HG03159 (cell line): ENCODE measurements around the gene BPTF.
"Not testable (repeated sequence)": the region's sequence is repeated elsewhere in the genome, so short reads cannot be mapped to it uniquely, and the experiment has no call there.

ENCODE experiments used
- ATAC-seq: cut with Tn5 transposase; IDR thresholded peaks from one replicate; pipeline ENCODE4 v1.9.1; 2021; ENCODE audit warnings: mild to moderate bottlenecking, moderate library complexity; ENCODE audit not compliant: unreplicated experiment

BPTF gene

GRCh38 chr17:67879662-67880061 lies 54.4 kb downstream of the BPTF start:
- ATAC-seq: no peak

DNA sequence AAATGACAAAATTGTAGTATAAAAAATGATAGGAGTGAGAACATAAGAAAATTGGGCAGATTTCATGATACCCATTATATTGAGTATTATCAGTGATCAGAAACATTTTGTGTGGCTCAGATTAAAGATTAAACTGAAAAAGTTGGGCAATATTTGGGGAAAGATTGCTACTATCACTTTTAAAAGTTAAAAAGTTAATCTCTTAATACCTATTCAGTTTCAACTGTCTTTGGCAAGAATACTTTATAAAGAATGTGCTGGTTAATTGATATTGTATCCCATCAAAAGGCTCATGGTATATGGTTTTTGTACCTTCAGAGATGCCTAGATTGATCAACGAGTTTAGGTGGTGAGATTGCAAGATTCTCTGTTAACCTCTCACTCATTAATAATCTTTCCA lies 55.8 kb downstream of the BPTF start:
- no peak for ATAC-seq

DNA sequence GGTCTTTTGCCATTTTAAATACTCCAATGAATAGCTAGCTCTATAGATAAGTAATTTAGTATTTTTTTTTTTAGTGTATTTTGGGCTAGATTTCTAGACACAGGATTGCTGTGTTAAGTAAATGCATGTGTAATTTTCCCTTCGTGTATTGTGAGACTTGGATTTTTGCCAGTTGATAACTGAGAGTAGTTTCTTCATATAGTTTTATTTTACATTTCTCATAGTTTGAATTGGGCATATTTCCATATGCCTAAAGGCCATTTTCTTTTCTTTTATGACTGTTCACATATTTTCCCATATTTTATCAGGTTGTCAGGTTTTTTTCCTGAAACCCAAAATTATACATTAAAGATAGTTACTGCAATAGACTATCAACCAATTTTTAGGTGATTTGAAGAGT lies 59.4 kb downstream of the BPTF start:
- no peak for ATAC-seq

DNA sequence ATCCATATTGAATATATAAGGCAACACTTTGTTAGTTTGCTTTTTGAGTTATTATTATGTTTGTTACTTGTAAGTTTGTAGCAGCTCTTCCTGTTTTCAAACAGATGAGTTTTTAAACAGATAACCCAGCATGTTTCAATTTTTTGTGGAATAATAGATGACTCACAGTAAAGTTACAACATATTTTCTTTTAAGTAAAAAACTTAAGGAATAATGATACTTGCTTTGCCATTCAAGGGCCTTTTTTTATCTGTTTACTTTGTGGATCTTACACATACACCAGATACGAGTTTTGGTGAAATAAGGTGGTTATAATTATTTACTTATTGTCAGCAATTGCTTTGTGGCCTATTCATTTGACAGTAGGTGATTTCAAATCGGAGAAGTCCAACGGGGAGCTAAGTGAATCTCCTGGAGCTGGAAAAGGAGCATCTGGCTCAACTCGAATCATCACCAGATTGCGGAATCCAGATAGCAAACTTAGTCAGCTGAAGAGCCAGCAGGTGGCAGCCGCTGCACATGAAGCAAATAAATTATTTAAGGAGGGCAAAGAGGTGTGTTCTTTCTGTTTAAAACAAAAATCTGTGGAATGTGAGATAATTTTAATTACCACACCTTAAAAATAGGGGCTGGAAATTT lies 66.3 kb downstream of the BPTF start:
- no peak for ATAC-seq

- no peak for ATAC-seq
These were observed 77.4 kb downstream of the BPTF start for GRCh38 chr17:67902511-67903231.

GRCh38 chr17:67905298-67905697 lies 80.0 kb downstream of the BPTF start:
- not testable (repeated sequence) for ATAC-seq

DNA sequence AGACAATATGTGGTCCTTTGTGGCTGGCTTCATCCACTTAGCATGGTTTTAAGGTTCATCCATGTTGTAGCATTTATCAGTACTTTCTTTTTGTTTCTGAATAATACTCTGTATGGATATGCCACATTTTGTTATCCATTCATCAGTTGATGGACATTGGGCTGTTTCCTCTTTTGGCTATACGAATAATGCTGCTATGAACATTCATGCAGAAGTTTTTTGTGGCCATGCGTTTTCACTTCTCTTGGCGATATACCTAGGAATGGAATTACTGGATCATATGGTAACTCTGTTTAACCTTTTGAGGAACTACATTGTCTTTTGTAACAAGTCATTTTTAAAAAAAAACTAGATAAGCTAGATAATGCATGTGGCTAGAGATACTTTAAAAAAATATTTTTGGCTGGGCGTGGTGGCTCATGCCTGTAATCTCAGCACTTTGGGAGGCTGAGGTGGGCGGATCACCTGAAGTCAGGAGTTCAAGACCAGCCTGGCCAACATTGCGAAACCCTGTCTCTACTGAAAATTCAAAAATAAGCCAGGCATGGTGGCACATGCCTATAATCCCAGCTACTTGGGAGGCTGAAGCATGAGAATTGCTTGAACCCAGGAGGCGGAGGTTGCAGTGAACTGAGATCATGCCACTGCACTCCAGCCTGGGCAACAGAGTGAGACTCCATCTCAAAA lies 85.0 kb downstream of the BPTF start:
- not testable (repeated sequence) for ATAC-seq

DNA sequence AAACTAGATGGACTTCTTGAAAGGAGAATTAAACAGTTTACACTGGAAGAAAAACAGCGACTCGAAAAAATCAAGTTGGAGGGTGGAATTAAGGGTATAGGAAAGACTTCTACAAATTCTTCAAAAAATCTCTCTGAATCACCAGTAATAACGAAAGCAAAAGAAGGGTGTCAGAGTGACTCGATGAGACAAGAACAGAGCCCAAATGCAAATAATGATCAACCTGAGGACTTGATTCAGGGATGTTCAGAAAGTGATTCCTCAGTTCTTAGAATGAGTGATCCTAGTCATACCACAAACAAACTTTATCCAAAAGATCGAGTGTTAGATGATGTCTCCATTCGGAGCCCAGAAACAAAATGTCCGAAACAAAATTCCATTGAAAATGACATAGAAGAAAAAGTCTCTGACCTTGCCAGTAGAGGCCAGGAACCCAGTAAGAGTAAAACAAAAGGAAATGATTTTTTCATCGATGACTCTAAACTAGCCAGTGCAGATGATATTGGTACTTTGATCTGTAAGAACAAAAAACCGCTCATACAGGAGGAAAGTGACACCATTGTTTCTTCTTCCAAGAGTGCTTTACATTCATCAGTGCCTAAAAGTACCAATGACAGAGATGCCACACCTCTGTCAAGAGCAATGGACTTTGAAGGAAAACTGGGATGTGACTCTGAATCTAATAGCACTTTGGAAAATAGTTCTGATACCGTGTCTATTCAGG lies 85.9 kb downstream of the BPTF start:
- ATAC-seq: no peak

DNA sequence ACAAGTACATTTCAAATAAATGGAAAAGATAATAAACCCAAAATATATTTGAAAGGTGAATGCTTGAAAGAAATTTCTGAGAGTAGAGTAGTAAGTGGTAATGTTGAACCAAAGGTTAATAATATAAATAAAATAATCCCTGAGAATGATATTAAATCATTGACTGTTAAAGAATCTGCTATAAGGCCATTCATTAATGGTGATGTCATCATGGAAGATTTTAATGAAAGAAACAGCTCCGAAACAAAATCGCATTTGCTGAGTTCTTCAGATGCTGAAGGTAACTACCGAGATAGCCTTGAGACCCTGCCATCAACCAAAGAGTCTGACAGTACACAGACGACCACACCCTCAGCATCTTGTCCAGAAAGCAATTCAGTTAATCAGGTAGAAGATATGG lies 86.8 kb downstream of the BPTF start:
- ATAC-seq: no peak

DNA sequence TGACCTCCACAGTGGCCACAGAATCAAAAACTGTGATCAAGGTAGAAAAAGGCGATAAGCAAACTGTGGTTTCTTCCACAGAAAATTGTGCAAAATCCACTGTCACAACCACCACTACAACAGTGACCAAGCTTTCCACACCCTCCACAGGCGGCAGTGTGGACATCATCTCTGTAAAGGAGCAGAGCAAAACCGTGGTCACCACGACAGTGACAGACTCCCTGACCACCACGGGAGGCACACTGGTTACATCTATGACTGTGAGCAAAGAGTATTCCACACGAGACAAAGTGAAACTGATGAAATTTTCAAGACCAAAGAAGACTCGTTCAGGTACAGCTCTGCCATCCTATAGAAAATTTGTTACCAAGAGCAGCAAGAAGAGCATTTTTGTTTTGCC lies 87.4 kb downstream of the BPTF start:
- ATAC-seq: no peak

- ATAC-seq: no peak
These were observed 94.9 kb downstream of the BPTF start for GRCh38 chr17:67920212-67920611.

- ATAC-seq: no peak
These were observed 97.2 kb downstream of the BPTF start for GRCh38 chr17:67922503-67922902.

DNA sequence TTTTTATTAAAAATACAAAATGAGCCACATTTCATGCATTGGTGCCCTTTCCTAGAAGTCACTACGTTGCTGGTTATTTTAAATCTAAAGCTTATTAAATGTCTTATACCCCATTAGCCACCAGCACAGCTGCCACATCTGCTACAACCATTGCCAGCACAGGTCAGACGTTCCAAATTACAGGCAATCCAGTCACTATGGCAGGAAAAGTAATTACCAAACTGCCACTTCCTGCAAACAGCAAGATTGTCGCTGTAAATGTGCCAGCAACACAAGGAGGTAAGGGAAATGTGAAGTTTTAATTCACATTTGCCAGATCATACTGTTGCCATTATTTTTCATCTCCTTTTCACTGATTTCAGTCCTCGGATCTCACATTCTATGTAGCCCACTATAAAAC lies 103.5 kb downstream of the BPTF start:
- not testable (repeated sequence) for ATAC-seq

- no peak for ATAC-seq
These were observed 105.9 kb downstream of the BPTF start for GRCh38 chr17:67931227-67931626.

DNA sequence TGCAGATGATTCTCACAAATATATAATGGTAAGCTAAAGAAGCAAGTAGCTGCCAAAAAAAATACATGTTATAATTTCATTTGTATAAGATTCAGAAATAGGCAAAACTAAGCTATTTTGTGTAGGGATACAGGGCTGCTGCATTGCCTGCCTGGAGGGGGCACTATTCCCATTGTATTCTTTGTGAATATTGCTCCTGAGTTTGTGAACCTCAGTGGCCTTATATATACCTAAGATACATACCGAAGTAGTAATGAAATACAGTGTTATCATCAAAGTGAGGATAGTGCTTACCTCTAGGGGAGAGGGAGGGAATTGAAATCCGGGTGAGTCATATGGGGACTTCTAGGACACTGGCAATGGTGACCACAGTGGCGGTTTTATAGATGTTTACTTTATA lies 117.5 kb downstream of the BPTF start:
- ATAC-seq: no peak

DNA sequence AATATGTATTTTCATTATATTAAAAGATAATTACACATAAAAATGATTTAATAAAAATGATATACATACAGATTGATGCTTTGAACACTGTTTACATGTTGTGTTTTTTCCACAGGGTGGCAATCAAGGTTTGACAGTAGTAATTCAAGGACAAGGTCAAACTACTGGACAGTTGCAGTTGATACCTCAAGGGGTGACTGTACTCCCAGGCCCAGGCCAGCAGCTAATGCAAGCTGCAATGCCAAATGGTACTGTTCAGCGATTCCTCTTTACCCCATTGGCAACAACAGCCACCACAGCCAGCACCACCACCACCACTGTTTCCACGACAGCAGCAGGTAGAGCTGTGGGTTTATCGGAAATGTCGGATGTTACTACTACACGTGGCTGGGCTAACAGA lies 118.7 kb downstream of the BPTF start:
- ATAC-seq: no peak

GRCh38 chr17:67946513-67946912 lies 121.2 kb downstream of the BPTF start:
- ATAC-seq: no peak

DNA sequence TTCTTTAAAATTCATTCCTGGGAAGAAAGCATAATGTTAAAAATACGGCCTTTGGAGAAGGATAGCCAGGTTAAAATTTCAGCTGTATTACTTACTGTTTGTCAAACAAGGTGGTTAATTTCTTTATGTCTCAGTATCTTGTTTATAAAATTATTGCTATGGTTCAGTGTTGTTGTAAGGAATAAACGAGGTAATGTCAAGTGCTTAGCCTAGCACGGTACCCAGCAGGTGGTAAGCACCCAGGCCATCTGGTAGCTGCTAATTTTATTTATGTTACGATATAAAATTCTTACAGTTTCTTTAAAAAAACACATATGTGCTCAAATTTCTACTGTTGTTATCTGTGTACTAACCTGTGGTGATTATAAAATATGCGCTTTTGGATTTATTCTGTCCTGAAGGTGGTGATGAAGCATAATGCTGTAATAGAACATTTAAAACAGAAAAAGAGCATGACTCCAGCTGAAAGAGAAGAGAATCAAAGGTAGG lies 122.1 kb downstream of the BPTF start:
- ATAC-seq: no peak

DNA sequence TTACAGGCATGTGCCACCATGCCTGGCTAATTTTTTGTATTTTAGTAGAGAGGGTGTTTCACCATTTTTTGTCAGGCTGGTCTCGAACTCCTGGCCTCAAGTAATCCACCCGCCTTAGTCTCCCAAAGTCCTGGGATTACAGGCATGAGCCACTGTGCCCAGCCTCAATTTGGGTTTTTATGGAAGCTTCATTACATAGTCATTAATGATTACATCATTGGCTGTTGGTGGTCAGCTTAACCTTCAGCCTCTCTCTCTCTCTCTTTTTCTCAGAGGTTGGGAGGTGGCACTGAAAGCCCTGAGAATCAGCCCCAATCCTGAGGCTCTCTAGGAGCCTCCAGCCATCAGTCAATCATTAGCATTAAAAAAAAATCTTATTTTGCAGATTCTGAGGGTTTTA lies 125.6 kb downstream of the BPTF start:
- no peak for ATAC-seq

DNA sequence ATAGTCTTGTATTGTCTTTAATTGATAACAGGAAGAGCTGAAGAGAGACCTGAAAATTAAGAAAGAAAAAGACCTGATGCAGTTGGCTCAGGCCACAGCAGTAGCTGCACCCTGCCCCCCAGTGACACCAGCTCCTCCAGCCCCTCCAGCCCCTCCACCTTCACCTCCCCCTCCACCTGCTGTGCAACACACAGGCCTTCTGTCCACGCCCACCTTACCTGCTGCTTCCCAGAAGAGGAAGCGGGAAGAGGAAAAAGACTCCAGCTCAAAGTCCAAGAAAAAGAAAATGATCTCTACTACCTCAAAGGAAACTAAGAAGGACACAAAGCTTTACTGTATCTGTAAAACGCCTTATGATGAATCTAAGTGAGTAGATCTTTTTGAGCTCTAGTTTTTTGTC lies 134.2 kb downstream of the BPTF start:
- no peak for ATAC-seq

GRCh38 chr17:67960276-67960675 lies 135.0 kb downstream of the BPTF start:
- not testable (repeated sequence) for ATAC-seq
